ENCODE data around the gene TMEM17.

TMEM17 gene

GRCh38 chr2:62473246-62473827, 32.7 kb downstream of the TMEM17 start:
- Histone ChIP-seq H3K9me3 (ENCODE audit: insufficient read depth, low read length, severe bottlenecking) (no peaks in the 10 kb centered on the region), H3K36me3 (ENCODE audit: insufficient read depth, low read length) (no peaks in the 10 kb centered on the region), H3K4me2 (ENCODE audit: insufficient read depth, low read length) (no peak overlapping the region), H3K27me3 (ENCODE audit: insufficient read depth, low read length, poor library complexity) (no peaks in the 10 kb centered on the region), H2AFZ (ENCODE audit: low read depth, low read length) (no peak overlapping the region), H4K20me1 (ENCODE audit: insufficient read depth, low read length) (no peaks in the 10 kb centered on the region), H3K9ac (ENCODE audit: low read depth, low read length) (no peak overlapping the region), H3K4me3 (ENCODE audit: low read depth in 1 of 2, low read length in 2 of 2) (no peak overlapping the region), H3K4me1 (ENCODE audit: insufficient read depth, low read length) (no peaks in the 10 kb centered on the region), H3K27ac (ENCODE audit: low read length) (no peak overlapping the region), H3K79me2 (ENCODE audit: insufficient read depth, low read length) (no peaks in the 10 kb centered on the region)
- no peak for ATAC-seq (ENCODE audit: insufficient read depth, low read depth)
- TF ChIP-seq EZH2 (IDR thresholded peaks at IDR 0.05; ENCODE audit: borderline replicate concordance, low read depth, low read length, severe bottlenecking) (no peak), CTCF (IDR thresholded peaks at IDR 0.05; ENCODE audit: borderline replicate concordance, extremely low read depth, low read length, poor library complexity, severe bottlenecking) (no peak)
- no peak for DNase-seq

GRCh38 chr2:62472312-62472711, 33.7 kb downstream of the TMEM17 start:
- no peak for ATAC-seq (ENCODE audit: insufficient read depth, low read depth)
- Histone ChIP-seq H3K27me3 (ENCODE audit: insufficient read depth, low read length, poor library complexity) (no peaks in the 10 kb centered on the region), H3K4me2 (ENCODE audit: insufficient read depth, low read length) (no peak overlapping the region), H3K4me1 (ENCODE audit: insufficient read depth, low read length) (no peaks in the 10 kb centered on the region), H3K9ac (ENCODE audit: low read depth, low read length) (no peak overlapping the region), H3K4me3 (ENCODE audit: low read depth in 1 of 2, low read length in 2 of 2) (no peak overlapping the region), H3K36me3 (ENCODE audit: insufficient read depth, low read length) (no peaks in the 10 kb centered on the region), H4K20me1 (ENCODE audit: insufficient read depth, low read length) (no peaks in the 10 kb centered on the region), H2AFZ (ENCODE audit: low read depth, low read length) (no peak overlapping the region), H3K79me2 (ENCODE audit: insufficient read depth, low read length) (no peaks in the 10 kb centered on the region), H3K27ac (ENCODE audit: low read length) (no peak overlapping the region), H3K9me3 (ENCODE audit: insufficient read depth, low read length, severe bottlenecking) (no peaks in the 10 kb centered on the region)
- no peak for DNase-seq
- TF ChIP-seq EZH2 (IDR thresholded peaks at IDR 0.05; ENCODE audit: borderline replicate concordance, low read depth, low read length, severe bottlenecking) (no peak), CTCF (IDR thresholded peaks at IDR 0.05; ENCODE audit: borderline replicate concordance, extremely low read depth, low read length, poor library complexity, severe bottlenecking) (no peak)

GRCh38 chr2:62471816-62472215, 34.2 kb downstream of the TMEM17 start:
- no peak for ATAC-seq (ENCODE audit: insufficient read depth, low read depth)
- DNase-seq: no peak

More at GRCh38 chr2:62471816-62472215, 34.2 kb downstream of the TMEM17 start:
- Histone ChIP-seq H3K9ac (ENCODE audit: low read depth, low read length) (no peak overlapping the region), H3K36me3 (ENCODE audit: insufficient read depth, low read length) (no peaks in the 10 kb centered on the region), H3K27ac (ENCODE audit: low read length) (no peak overlapping the region), H3K4me2 (ENCODE audit: insufficient read depth, low read length) (no peak overlapping the region), H3K79me2 (ENCODE audit: insufficient read depth, low read length) (no peaks in the 10 kb centered on the region), H3K4me3 (ENCODE audit: low read depth in 1 of 2, low read length in 2 of 2) (no peak overlapping the region), H3K4me1 (ENCODE audit: insufficient read depth, low read length) (no peaks in the 10 kb centered on the region), H2AFZ (ENCODE audit: low read depth, low read length) (no peak overlapping the region), H4K20me1 (ENCODE audit: insufficient read depth, low read length) (no peaks in the 10 kb centered on the region), H3K27me3 (ENCODE audit: insufficient read depth, low read length, poor library complexity) (no peaks in the 10 kb centered on the region), H3K9me3 (ENCODE audit: insufficient read depth, low read length, severe bottlenecking) (no peaks in the 10 kb centered on the region)
- no peak for TF ChIP-seq CTCF (IDR thresholded peaks at IDR 0.05; ENCODE audit: borderline replicate concordance, extremely low read depth, low read length, poor library complexity, severe bottlenecking)
- no peak for TF ChIP-seq EZH2 (IDR thresholded peaks at IDR 0.05; ENCODE audit: borderline replicate concordance, low read depth, low read length, severe bottlenecking)
